ENCODE data around the gene HSF5. TPM values are rescaled to one million over a fixed set of nuclear protein-coding genes. Genes with fewer than 3 reads are reported as not detected.

Gene HSF5
- total RNA-seq, 1 experiment from 2014 or later, result not detected

DNA sequence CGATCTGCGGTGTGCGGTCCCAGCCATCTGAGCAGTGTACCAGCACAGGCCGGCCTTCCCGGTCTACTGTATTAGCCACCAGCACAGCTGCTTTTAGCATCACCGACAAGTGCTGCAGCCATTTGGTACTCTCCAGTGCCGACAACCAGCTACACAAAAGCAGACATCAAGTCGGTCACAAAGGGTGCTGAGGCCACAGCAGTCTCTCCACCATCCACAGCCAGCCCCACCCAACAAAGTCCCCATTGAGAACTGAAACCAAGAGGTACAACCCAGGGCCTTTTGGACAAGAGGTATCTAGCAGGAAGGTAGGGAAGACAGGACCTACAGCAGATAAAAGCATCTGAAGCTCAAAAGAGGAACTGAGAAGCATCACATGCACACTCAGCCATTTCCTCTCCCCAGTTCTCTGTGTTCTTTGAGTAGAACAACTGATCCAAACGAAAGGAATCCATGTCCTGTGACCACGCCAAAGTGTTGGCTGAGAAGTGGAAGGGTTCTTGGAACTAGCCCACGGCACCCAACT lies 16.7 kb upstream of the HSF5 start:
- no peak overlapping the region for H3K4ac ChIP-seq (ENCODE audit: low read depth, low read length)
- no peak overlapping the region for H2BK5ac ChIP-seq (ENCODE audit: insufficient read length, low read length)
- no peak overlapping the region for H4K8ac ChIP-seq (replicated peaks; ENCODE audit: insufficient read length, low read depth, low read length)
- no peaks in the 10 kb centered on the region for H3K4me1 Mint-ChIP-seq
- no peaks in the 10 kb centered on the region for H3K4me1 ChIP-seq (ENCODE audit: insufficient read depth, low read length)
- no peaks in the 10 kb centered on the region; the same call in 1 of the 2 replicates for H3K79me2 ChIP-seq (ENCODE audit: insufficient read depth, low read length)
- no peaks in the 10 kb centered on the region for H3K23me2 ChIP-seq (ENCODE audit: insufficient read length, low read depth, low read length, poor library complexity, severe bottlenecking)
- no peaks in the 10 kb centered on the region for H3K27me3 ChIP-seq (ENCODE audit: insufficient read depth, low read length)
- H4K91ac ChIP-seq (ENCODE audit: insufficient read length, low read depth, low read length), result no peak overlapping the region
- H3K9me3 ChIP-seq (ENCODE audit: control insufficient read depth, low read depth, low read length), result no peaks in the 10 kb centered on the region
- H3K4me2 ChIP-seq (ENCODE audit: insufficient read depth, insufficient read length, low read length), result no peak overlapping the region
- no peak overlapping the region for H2AK5ac ChIP-seq (ENCODE audit: insufficient read length, low read length)
- no peak overlapping the region for H4K5ac ChIP-seq (ENCODE audit: insufficient read length, low read depth, low read length)
- no peaks in the 10 kb centered on the region for H3K79me1 ChIP-seq (ENCODE audit: insufficient read depth, low read depth, low read length, poor library complexity, severe bottlenecking)
- H3K23ac ChIP-seq (ENCODE audit: insufficient read length, low read depth, low read length), result no peak overlapping the region
- no peak overlapping the region for H2BK20ac ChIP-seq (ENCODE audit: low read depth, low read length, poor library complexity, severe bottlenecking)
- TF ChIP-seq, protein P1, sequence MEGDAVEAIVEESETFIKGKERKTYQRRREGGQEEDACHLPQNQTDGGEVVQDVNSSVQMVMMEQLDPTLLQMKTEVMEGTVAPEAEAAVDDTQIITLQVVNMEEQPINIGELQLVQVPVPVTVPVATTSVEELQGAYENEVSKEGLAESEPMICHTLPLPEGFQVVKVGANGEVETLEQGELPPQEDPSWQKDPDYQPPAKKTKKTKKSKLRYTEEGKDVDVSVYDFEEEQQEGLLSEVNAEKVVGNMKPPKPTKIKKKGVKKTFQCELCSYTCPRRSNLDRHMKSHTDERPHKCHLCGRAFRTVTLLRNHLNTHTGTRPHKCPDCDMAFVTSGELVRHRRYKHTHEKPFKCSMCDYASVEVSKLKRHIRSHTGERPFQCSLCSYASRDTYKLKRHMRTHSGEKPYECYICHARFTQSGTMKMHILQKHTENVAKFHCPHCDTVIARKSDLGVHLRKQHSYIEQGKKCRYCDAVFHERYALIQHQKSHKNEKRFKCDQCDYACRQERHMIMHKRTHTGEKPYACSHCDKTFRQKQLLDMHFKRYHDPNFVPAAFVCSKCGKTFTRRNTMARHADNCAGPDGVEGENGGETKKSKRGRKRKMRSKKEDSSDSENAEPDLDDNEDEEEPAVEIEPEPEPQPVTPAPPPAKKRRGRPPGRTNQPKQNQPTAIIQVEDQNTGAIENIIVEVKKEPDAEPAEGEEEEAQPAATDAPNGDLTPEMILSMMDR (conservative IDR thresholded peaks at IDR 0.05), result no peak
- no peak overlapping the region for H3T11ph ChIP-seq (ENCODE audit: low read length)
- H3K56ac ChIP-seq (ENCODE audit: insufficient read length, low read depth, low read length), result no peak overlapping the region
- H3K18ac ChIP-seq (ENCODE audit: insufficient read length, low read depth, low read length), result no peak overlapping the region
- WGBS (ENCODE audit: extremely low coverage, insufficient read length, low lambda C conversion rate), result no CpG with 5 or more reads among the region's 11 CpGs
- peaks cover 40 to 76% (median 73%) of the 10 kb centered on the region in 3 experiments; a peak in 6 of 7 replicates for H3K36me3 Mint-ChIP-seq (ENCODE audit: insufficient read depth in 1 of 3, low read depth in 3 of 3)
- H2BK12ac ChIP-seq (ENCODE audit: insufficient read length, low read depth, low read length), result no peak overlapping the region
- no peak overlapping the region for H2BK120ac ChIP-seq (ENCODE audit: low read depth, low read length, poor library complexity, severe bottlenecking)
- no peaks in the 10 kb centered on the region for H3K9me3 Mint-ChIP-seq
- H2BK15ac ChIP-seq (ENCODE audit: low read depth, low read length), result no peak overlapping the region
- no peak for DNase-seq
- no peak overlapping the region for H3K9ac ChIP-seq (ENCODE audit: extremely low read depth, insufficient read length, low read length)
- H3K27ac ChIP-seq (ENCODE audit: insufficient read length, low read depth, low read length), result no peak overlapping the region
- no peaks in the 10 kb centered on the region for H4K20me1 ChIP-seq (ENCODE audit: control insufficient read depth, insufficient read depth, insufficient read length)
- no peak overlapping the region for H3K14ac ChIP-seq (ENCODE audit: insufficient read depth, low read length)
- H3K27me3 Mint-ChIP-seq (ENCODE audit: low read depth), result no peaks in the 10 kb centered on the region
- no peak overlapping the region for H3K27ac Mint-ChIP-seq
- H3K4me3 Mint-ChIP-seq, result no peak overlapping the region
- H2AFZ ChIP-seq (ENCODE audit: low read length), result no peak overlapping the region

All from H9 (cell line).